HepG2 (cell line): ENCODE measurements around the gene TMEM95. TPM values are rescaled to one million over a fixed set of nuclear protein-coding genes. Genes with fewer than 3 reads are reported as not detected.
A peak's percentile ranks its signal among the peaks of the same experiment; 100 is the strongest.

Experiments
- ADNP ChIP-seq: sonication (generic); formaldehyde crosslinking; IDR thresholded peaks from 2 replicates; pipeline ENCODE4 v1.4.0; 2020; ENCODE audit warnings: missing genetic modification reagents
- CREBL2 ChIP-seq: sonication (generic); formaldehyde crosslinking; IDR thresholded peaks from 2 replicates; pipeline ENCODE4 v1.8.1; 2023; ENCODE audit warnings: missing genetic modification reagents, mild to moderate bottlenecking, borderline replicate concordance
- CSRNP1 ChIP-seq: sonication (generic); formaldehyde crosslinking; IDR thresholded peaks from 2 replicates; pipeline ENCODE4 v1.8.1; 2023; ENCODE audit warnings: mild to moderate bottlenecking, missing genetic modification reagents
- CTCF ChIP-seq: sonication (generic); formaldehyde crosslinking; IDR thresholded peaks from 2 replicates; pipeline ENCODE4 v1.5.0; 2020; ENCODE audit warnings: mild to moderate bottlenecking, missing genetic modification reagents, moderate library complexity
- DBP ChIP-seq: sonication (generic); formaldehyde crosslinking; IDR thresholded peaks from 2 replicates; pipeline ENCODE4 v1.4.0; 2020; ENCODE audit warnings: missing genetic modification reagents; ENCODE audit errors: not compliant biosample characterization
- FOXA3 ChIP-seq: IDR thresholded peaks from 2 replicates; pipeline ENCODE4 v1.6.1; 2016; ENCODE audit warnings: missing genetic modification reagents, missing compliant biosample characterization
- FOXC1 ChIP-seq: sonication (generic); formaldehyde crosslinking; IDR thresholded peaks from 2 replicates; pipeline ENCODE4 v1.8.0; 2022; ENCODE audit warnings: mild to moderate bottlenecking, missing genetic modification reagents, borderline replicate concordance
- GABPA ChIP-seq, 2 experiments: IDR thresholded peaks; 2 replicates each; pipeline ENCODE4 v1.6.1; 2011 to 2016; ENCODE audit warnings: low read depth in 2 of 2, low read length in 1 of 2, missing biosample characterization in 1 of 2, missing genetic modification characterization in 1 of 2
- HNRNPH1 ChIP-seq: fragments of 200-400 bp; formaldehyde crosslinking; optimal IDR thresholded peaks from 2 replicates; pipeline ENCODE3; 2017; ENCODE audit warnings: mild to moderate bottlenecking, low read depth, low read length
- HNRNPL ChIP-seq: fragments of 200-400 bp; formaldehyde crosslinking; IDR thresholded peaks from 2 replicates; pipeline ENCODE4 v1.6.1; 2017; ENCODE audit warnings: mild to moderate bottlenecking, low read depth, low read length
- IKZF4 ChIP-seq: sonication (generic); formaldehyde crosslinking; IDR thresholded peaks from 2 replicates; pipeline ENCODE4 v1.5.1; 2020; ENCODE audit warnings: borderline replicate concordance, mild to moderate bottlenecking, low read depth, missing genetic modification reagents; ENCODE audit errors: not compliant biosample characterization
- NFKBIZ ChIP-seq: IDR thresholded peaks from 2 replicates; pipeline ENCODE4 v1.6.1; 2018; ENCODE audit warnings: missing genetic modification reagents, missing compliant biosample characterization
- SNAPC5 ChIP-seq: sonication (generic); formaldehyde crosslinking; IDR thresholded peaks from 2 replicates; pipeline ENCODE4 v1.8.1; 2023; ENCODE audit warnings: mild to moderate bottlenecking, missing genetic modification reagents, borderline replicate concordance
- TBP ChIP-seq: sonication (generic); formaldehyde crosslinking; IDR thresholded peaks from 2 replicates; pipeline ENCODE4 v1.5.0; 2020; ENCODE audit warnings: missing genetic modification reagents
- ZNF138 ChIP-seq: sonication (generic); formaldehyde crosslinking; IDR thresholded peaks from 2 replicates; pipeline ENCODE4 v1.5.0; 2020; ENCODE audit warnings: mild to moderate bottlenecking, low read depth, missing genetic modification reagents
- ZNF20 ChIP-seq: sonication (generic); formaldehyde crosslinking; IDR thresholded peaks from 2 replicates; pipeline ENCODE4 v1.4.0; 2020; ENCODE audit warnings: mild to moderate bottlenecking, moderate library complexity, missing genetic modification reagents
- ZNF251 ChIP-seq: sonication (generic); formaldehyde crosslinking; IDR thresholded peaks from 2 replicates; pipeline ENCODE4 v1.9.0; 2021; ENCODE audit warnings: mild to moderate bottlenecking, missing genetic modification reagents
- ZNF331 ChIP-seq: sonication (generic); formaldehyde crosslinking; IDR thresholded peaks from 2 replicates; pipeline ENCODE4 v1.4.0; 2020; ENCODE audit warnings: missing genetic modification reagents
- ZSCAN31 ChIP-seq: sonication (generic); formaldehyde crosslinking; IDR thresholded peaks from 2 replicates; pipeline ENCODE4 v1.5.0; 2020; ENCODE audit warnings: low read depth, mild to moderate bottlenecking, missing genetic modification reagents
- ZUFSP ChIP-seq: sonication (generic); formaldehyde crosslinking; IDR thresholded peaks from 2 replicates; pipeline ENCODE4 v1.9.0; 2021; ENCODE audit warnings: missing genetic modification reagents, mild to moderate bottlenecking, borderline replicate concordance
- polyA plus RNA-seq, 8 experiments: library from polyadenylated mRNA; depleted of rRNA in 3 of 8; stranded (reverse) in 7 of 8; unstranded in 1 of 8; fragments of >200 nt; fragmentation: Illumina TruSeq in 4 of 8; extraction: Trizol in 4 of 8; gene quantifications; 2 replicates each; pipeline versions ENCODE4 v1.2.1 to v1.2.3, GENCODE V29; 2011 to 2016; ENCODE audit warnings: low read depth in 4 of 8, missing spikeins in 1 of 8, mixed read lengths in 1 of 8; ENCODE audit not compliant: insufficient read depth in 1 of 8
- total RNA-seq, 5 experiments: library from RNA; depleted of rRNA; stranded (reverse); fragments of >200 nt; fragmentation: Illumina TruSeq; extraction: Trizol; gene quantifications; 2 replicates each; pipeline ENCODE4 v1.2.3, GENCODE V29; 2016; ENCODE audit warnings: low read depth in 1 of 5
- TF ChIP-seq, protein P1 (sequence below): IDR thresholded peaks from 2 replicates; pipeline ENCODE4 v1.6.1; 2016; ENCODE audit warnings: missing genetic modification reagents, missing compliant biosample characterization

The TMEM95 gene
- total and polyA plus RNA-seq, 2 of the 13 experiments (the other 11 are each of a cell fraction or from before 2014, with no cell fraction given), result not detected

DNA sequence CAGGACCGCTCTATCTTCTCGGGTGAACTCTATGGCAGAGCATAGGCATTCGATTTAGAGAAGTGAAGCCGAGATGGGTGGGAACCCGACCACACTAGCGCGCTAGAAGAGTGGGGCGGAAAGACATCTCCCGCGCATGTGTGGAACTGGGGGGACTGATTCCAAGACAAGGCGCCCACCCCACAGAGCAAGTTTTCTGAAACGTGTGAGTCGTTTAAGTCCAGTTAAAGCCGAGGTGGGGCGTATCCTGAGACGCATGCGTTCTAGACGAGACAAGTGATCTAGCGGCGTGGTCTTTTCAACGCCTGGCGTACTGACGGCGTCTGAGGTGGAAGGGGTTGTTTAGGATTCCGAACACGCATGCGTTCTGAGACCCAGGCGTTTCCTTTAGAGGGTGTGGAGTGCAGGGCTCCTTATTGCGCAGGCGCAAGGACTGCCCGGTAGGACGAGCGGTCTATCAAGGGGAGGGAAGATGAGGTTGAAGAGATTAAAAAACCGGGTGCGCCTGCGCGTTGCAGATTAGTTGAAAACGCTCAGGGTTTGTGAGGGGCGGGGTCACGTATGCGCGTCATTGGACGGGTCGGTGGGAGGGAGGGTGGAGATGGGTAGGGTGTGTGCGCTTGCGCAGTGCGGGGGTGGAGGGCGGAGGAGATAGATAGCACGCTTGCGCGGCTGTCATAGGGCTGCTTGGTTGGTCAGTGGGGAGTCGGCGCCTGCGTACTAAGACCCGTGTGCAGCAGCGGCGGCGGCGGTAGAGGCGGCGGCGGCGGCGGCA, 47.9 kb upstream of the TMEM95 start, which contains the start of gene EIF5A (continued):
- TF ChIP-seq ZUFSP (CRISPR knock-in tag) (no peak), ZNF251 (no peak), GABPA (IDR thresholded peaks at IDR 0.05; ENCODE audit: low read depth, low read length) (no peak), GABPA (CRISPR knock-in tag; IDR thresholded peaks at IDR 0.05; ENCODE audit: low read depth) (peak; percentile 68; the same call in 1 of the 2 replicates), FOXC1 (CRISPR knock-in tag) (no peak), CSRNP1 (no peak), HNRNPH1 (no peak), ZNF331 (peak; percentile 52; the same call in 1 of the 2 replicates), SNAPC5 (CRISPR knock-in tag) (no peak), ZNF138 (CRISPR knock-in tag) (no peak), FOXA3 (CRISPR knock-in tag) (peak; percentile 40), IKZF4 (CRISPR knock-in tag) (no peak), HNRNPL (no peak), ZNF20 (CRISPR knock-in tag) (0 out of 2 replicates have a peak, but pooled peaks have one; percentile 54), TBP (CRISPR knock-in tag) (no peak), ADNP (CRISPR knock-in tag) (no peak), DBP (no peak), ZSCAN31 (CRISPR knock-in tag) (0 out of 2 replicates have a peak, but pooled peaks have one; percentile 55), CREBL2 (CRISPR knock-in tag) (no peak), CTCF (CRISPR knock-in tag) (peak; percentile 15; the same call in 1 of the 2 replicates), NFKBIZ (CRISPR knock-in tag) (no peak)
- TF ChIP-seq, protein P1, sequence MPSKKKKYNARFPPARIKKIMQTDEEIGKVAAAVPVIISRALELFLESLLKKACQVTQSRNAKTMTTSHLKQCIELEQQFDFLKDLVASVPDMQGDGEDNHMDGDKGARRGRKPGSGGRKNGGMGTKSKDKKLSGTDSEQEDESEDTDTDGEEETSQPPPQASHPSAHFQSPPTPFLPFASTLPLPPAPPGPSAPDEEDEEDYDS, result peak; percentile 71
